Naive thymus-derived CD4-positive, alpha-beta T cell (primary cell): ENCODE measurements around the gene ZSCAN10. TPM values are rescaled to one million over a fixed set of nuclear protein-coding genes. Genes with fewer than 3 reads are reported as not detected.

Experiments
- ATAC-seq: fragments of 150-1000 bp; cut with Tn5 transposase; 2 replicates; pipeline ENCODE4 v1.10.0; 2021; ENCODE audit warnings: mild to moderate bottlenecking, moderate library complexity
- CTCF ChIA-PET: fragments of 350-600 bp; sonication (Branson Sonifier 250); formaldehyde crosslinking; loops from one replicate; lab custom pipeline; 2021; ENCODE audit warnings: antibody characterized with exemption; lab: Charles Lee
- POLR2A ChIA-PET: fragments of 350-600 bp; sonication (Branson Sonifier 250); formaldehyde crosslinking; loops from one replicate; lab custom pipeline; 2021; ENCODE audit warnings: antibody characterized with exemption, inconsistent platforms; lab: Charles Lee
- DNase-seq, 9 donors: peaks; one replicate each; pipeline versions ENCODE4 v3.0.0 to v3.0.0-alpha.2; 2020 to 2022; ENCODE audit warnings: mixed read lengths in 1 of 9
- H3K27ac ChIP-seq: one replicate; pipeline ENCODE4 v1.7.0; 2013; ENCODE audit warnings: mild to moderate bottlenecking, low read depth, low read length, moderate library complexity
- H3K27me3 ChIP-seq, 2 donors: one replicate each; pipeline ENCODE4 v1.7.0; 2013; ENCODE audit warnings: low read length in 2 of 2, mild to moderate bottlenecking in 2 of 2, moderate library complexity in 2 of 2; ENCODE audit not compliant: control insufficient read depth in 2 of 2, insufficient read depth in 2 of 2
- H3K36me3 ChIP-seq, 3 experiments: 1 replicate in 2 of 3; 2 replicates in 1 of 3; pipeline ENCODE4 v1.7.0; 2013; ENCODE audit warnings: low read length in 3 of 3, mild to moderate bottlenecking in 3 of 3, moderate library complexity in 1 of 3; ENCODE audit not compliant: insufficient read depth in 3 of 3, control insufficient read depth in 2 of 3
- H3K4me1 ChIP-seq, 2 donors: one replicate each; pipeline ENCODE4 v1.7.0; 2013; ENCODE audit warnings: low read length in 2 of 2, mild to moderate bottlenecking in 2 of 2, moderate library complexity in 1 of 2; ENCODE audit not compliant: control insufficient read depth in 2 of 2, insufficient read depth in 2 of 2
- H3K4me3 ChIP-seq: 2 replicates; pipeline ENCODE4 v1.7.0; 2013; ENCODE audit warnings: mild to moderate bottlenecking, low read length
- H3K9me3 ChIP-seq, 3 experiments: 1 replicate in 2 of 3; 2 replicates in 1 of 3; pipeline ENCODE4 v1.7.0; 2013; ENCODE audit warnings: low read length in 3 of 3; ENCODE audit not compliant: control insufficient read depth in 2 of 3
- H3K27ac Mint-ChIP-seq, 9 donors: one replicate each; pipeline ENCODE4 v1.8.0; 2020 to 2022; ENCODE audit warnings: mixed read lengths in 9 of 9, mild to moderate bottlenecking in 8 of 9, moderate library complexity in 5 of 9, inconsistent platforms in 2 of 9
- H3K27me3 Mint-ChIP-seq, 5 donors: one replicate each; pipeline ENCODE4 v1.8.0; 2021 to 2022; ENCODE audit warnings: mixed read lengths in 5 of 5, mild to moderate bottlenecking in 1 of 5
- H3K36me3 Mint-ChIP-seq, 5 donors: one replicate each; pipeline ENCODE4 v1.8.0; 2020 to 2022; ENCODE audit warnings: mixed read lengths in 5 of 5, mild to moderate bottlenecking in 3 of 5, inconsistent platforms in 1 of 5
- H3K4me1 Mint-ChIP-seq, 7 donors: one replicate each; pipeline ENCODE4 v1.8.0; 2020 to 2022; ENCODE audit warnings: mixed read lengths in 7 of 7, mild to moderate bottlenecking in 3 of 7, inconsistent platforms in 1 of 7
- H3K4me3 Mint-ChIP-seq, 10 donors: one replicate each; pipeline ENCODE4 v1.8.0; 2020 to 2022; ENCODE audit warnings: mild to moderate bottlenecking in 10 of 10, mixed read lengths in 10 of 10, moderate library complexity in 6 of 10, inconsistent platforms in 2 of 10
- H3K9me3 Mint-ChIP-seq, 11 donors: one replicate each; pipeline ENCODE4 v1.8.0; 2020 to 2022; ENCODE audit warnings: mixed read lengths in 11 of 11, mild to moderate bottlenecking in 4 of 11, inconsistent platforms in 1 of 11, moderate library complexity in 1 of 11
- intact Hi-C, 2 donors: fragments of 100-400 bp; cut with micrococcal nuclease; formaldehyde crosslinking; loops; one replicate each; pipeline ENCODE4 v1.15.1; 2023
- polyA plus RNA-seq, 2 donors: library from polyadenylated mRNA; unstranded; fragments of 300-500 nt; fragmentation: Illumina TruSeq; gene quantifications; one replicate each; pipeline ENCODE4 v1.2.3, GENCODE V29; 2021
- total RNA-seq, 6 experiments: library from RNA in 5 of 6; stranded (reverse) in 5 of 6; gene quantifications; 1 replicate in 5 of 6; 2 replicates in 1 of 6; pipeline ENCODE4 v1.2.3 and lab custom pipeline; 2021 to 2026

ZSCAN10 gene
- total and polyA plus RNA-seq, 7 experiments from 2014 or later = 0.22 to 0.61 (median 0.32) TPM; not detected in 3

DNA sequence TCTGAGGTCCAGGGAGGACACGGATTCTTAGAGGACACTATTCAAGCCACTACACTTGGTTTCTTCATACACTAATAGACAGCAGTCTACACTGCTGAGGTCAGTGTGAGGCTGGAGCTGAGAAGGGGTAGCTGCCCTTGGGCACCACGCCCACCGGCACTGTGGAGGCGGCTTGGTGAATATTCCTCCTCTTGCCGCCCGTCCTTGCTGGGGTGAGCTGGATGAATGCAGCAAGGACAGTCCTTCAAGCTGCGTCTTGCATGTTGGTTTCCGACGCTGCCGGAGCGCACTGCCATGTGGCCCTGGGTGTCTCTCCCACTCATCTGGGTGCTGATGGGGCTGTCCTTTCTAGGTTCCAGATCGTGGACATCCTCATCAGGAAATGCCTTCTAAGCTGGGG lies 15.9 kb upstream of the ZSCAN10 start:
- Mint-ChIP-seq H3K9me3 (no peaks in the 10 kb centered on the region), H3K4me1 (peaks cover 0 to 6% (median 0%) of the 10 kb centered on the region in 7 donors), H3K27me3 (peaks cover 0 to 22% (median 0%) of the 10 kb centered on the region in 5 donors), H3K4me3 (no peak overlapping the region), H3K36me3 (peaks cover 0 to 17% (median 8%) of the 10 kb centered on the region in 5 donors), H3K27ac (no peak overlapping the region)
- DNase-seq (no peak), ATAC-seq (no peak)
- no peak overlapping the region for H3K4me3 ChIP-seq
- intact Hi-C loops = no loop called here
- POLR2A ChIA-PET = interaction anchor here (0.7 to 1.9 kb wide), 5 partner anchors 9 to 55 kb away, joined by 3 to 5 read pairs (median 4); partner anchors contain the start of gene IL32
- CTCF ChIA-PET = interaction anchor here (0.9 to 1.2 kb wide), 2 partner anchors 12 to 14 kb away, joined by 3 to 4 read pairs; no protein-coding TSS in a partner anchor
- H3K9me3 ChIP-seq = no peaks in the 10 kb centered on the region
- no peak overlapping the region for H3K27ac ChIP-seq
- H3K36me3 ChIP-seq = no peaks in the 10 kb centered on the region
- no peaks in the 10 kb centered on the region for H3K27me3 ChIP-seq
- no peaks in the 10 kb centered on the region for H3K4me1 ChIP-seq

DNA sequence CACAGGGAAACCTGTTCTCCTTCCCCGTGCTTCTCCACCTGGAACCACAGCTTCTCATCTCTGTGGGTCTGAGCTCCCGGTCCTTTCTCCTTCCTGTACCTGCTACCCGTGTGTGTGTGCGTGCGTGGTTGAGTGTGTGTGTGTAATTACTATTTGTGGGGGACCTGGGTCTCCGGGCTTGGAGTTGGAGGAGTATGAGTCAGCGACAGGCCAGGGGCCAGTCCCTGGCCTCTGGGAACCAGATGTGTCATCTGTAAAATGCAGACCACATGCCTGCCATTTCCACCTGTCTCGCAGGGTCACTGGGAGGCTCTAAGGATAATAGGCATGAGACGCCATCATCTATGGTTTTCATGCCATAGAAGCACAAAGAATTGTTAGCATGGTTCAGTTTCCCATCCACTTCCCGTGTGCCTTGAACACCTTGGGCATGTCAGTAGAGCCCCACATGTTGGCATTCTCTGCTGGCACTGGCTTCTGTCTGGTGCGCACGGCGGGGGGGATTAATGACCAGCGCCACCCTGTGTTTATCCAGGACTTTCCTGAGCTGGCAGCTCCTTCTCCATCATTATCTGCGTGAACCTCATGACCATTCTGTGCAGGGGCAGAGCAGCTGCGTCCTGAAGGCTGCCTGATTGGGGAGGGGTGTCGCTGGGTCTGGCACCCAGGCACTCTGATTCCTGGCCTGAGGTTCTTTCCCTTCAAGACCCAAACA lies 14.8 kb upstream of the ZSCAN10 start:
- H3K36me3 ChIP-seq = no peaks in the 10 kb centered on the region
- intact Hi-C loops = no loop called here
- H3K4me1 Mint-ChIP-seq = peaks cover 0 to 9% (median 0%) of the 10 kb centered on the region in 7 donors
- no peak overlapping the region for H3K27ac ChIP-seq
- H3K9me3 ChIP-seq = no peaks in the 10 kb centered on the region
- H3K27ac Mint-ChIP-seq = no peak overlapping the region
- ChIA-PET POLR2A (interaction anchor here (0.9 to 1.9 kb wide), 4 partner anchors 8 to 49 kb away, joined by 3 to 5 read pairs (median 4); partner anchors contain the start of gene IL32), CTCF (interaction anchor here (0.7 kb wide), 1 partner anchor 55 kb away, joined by 3 read pairs; no protein-coding TSS in a partner anchor)
- DNase-seq = no peak
- no peak overlapping the region for H3K4me3 Mint-ChIP-seq
- H3K27me3 Mint-ChIP-seq = peaks cover 0 to 25% (median 0%) of the 10 kb centered on the region in 5 donors
- H3K4me3 ChIP-seq = no peak overlapping the region
- H3K4me1 ChIP-seq = no peaks in the 10 kb centered on the region
- peaks cover 2 to 17% (median 8%) of the 10 kb centered on the region in 5 donors for H3K36me3 Mint-ChIP-seq
- H3K9me3 Mint-ChIP-seq = no peaks in the 10 kb centered on the region
- H3K27me3 ChIP-seq = no peaks in the 10 kb centered on the region
- ATAC-seq = no peak

DNA sequence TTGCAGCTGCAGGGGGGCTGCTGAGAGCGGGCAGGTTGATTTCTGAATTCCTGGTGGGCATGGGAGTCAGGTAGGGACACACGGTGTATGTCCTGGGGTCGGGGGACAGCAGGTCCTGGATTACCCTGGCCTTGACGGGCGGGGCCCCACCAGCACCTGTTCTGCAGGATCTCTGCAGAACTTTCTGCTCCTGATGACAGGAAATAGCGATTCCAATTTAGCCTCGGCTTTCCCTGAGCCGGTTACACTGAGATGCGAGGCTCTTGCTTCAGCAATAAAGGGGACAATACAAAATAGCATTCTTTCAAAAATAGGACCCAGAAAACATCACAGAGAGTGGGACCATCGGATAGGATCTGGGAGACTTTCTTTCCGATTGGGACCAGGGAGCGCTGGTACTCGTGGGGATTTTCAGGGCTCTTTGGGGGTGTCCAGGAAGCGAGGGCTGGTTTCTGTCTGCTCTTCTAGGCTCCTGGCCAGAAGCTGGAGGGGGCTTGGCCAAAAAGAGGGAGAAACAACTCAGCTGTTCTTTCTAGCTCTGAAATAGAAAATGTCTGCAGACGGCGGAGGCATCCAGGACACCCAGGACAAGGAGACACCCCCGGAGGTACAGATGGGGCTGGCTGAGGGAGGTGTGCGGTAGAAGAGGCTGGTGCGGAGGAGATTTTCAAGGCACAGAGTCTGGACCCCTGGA lies 13.9 kb upstream of the ZSCAN10 start:
- ATAC-seq = no peak
- no peak for DNase-seq
- Histone ChIP-seq H3K9me3 (no peaks in the 10 kb centered on the region), H3K4me1 (no peaks in the 10 kb centered on the region), H3K36me3 (no peaks in the 10 kb centered on the region), H3K4me3 (no peak overlapping the region), H3K27ac (no peak overlapping the region), H3K27me3 (no peaks in the 10 kb centered on the region)
- CTCF ChIA-PET = interaction anchor here (0.7 to 2.0 kb wide), 2 partner anchors 17 to 19 kb away, joined by 3 to 9 read pairs; no protein-coding TSS in a partner anchor
- H3K27me3 Mint-ChIP-seq = peaks cover 0 to 25% (median 0%) of the 10 kb centered on the region in 5 donors
- POLR2A ChIA-PET = interaction anchor here (0.6 to 1.4 kb wide), 3 partner anchors 10 to 22 kb away, joined by 3 to 4 read pairs (median 3); partner anchors contain the start of gene ZNF213
- H3K9me3 Mint-ChIP-seq = no peaks in the 10 kb centered on the region
- intact Hi-C loops = no loop called here
- peaks cover 2 to 17% (median 8%) of the 10 kb centered on the region in 5 donors for H3K36me3 Mint-ChIP-seq
- no peak overlapping the region for H3K4me3 Mint-ChIP-seq
- peak overlapping the region in 1 of 9 donors; percentile 14 for H3K27ac Mint-ChIP-seq
- peaks cover 0 to 9% (median 0%) of the 10 kb centered on the region in 7 donors for H3K4me1 Mint-ChIP-seq

DNA sequence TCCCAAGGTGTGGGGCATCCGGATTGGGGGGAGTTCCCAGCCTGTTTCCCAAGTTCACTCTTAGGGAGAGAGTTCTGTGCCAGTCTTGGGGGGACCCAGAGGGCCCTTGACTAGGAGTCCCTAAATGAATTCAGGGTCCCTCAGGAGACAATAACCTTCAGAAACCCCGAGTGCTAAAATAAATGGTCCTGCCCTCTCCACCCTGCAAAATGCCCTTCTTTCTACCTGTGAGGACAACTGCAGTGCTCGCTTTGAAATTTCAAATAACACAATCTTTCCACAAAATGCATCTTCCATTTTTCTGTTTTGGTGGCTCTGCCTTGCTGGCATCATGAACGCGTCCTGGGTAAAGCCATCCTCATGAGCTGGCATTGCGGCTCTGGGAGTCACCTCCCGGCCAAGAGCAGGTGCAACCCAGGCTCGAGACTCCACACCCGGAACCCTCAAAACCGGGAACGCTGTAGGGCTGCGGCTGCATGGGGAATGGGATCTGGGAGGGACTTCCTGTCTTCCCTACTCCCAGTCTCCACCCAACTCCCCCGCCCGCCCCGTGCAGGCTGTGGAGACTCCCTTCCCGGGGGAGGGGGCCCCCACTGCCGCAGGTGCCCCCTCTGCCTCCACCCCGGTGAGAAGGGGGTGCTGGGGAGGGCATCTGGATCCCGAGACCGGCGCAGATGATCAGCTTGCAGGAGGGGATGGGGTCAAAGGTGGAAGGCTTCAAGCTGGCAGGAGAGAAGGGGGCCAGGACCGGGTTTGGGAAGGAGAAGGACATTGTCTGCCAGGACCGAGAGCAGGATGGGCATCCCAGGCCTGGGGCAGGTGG lies 13.2 kb upstream of the ZSCAN10 start, which contains the start of gene ZNF205:
TSS of gene ZNF205 (plus strand) at position 529 of the 823 bp plus-strand sequence. CDS start 845 bp downstream, outside the sequence.
- CTCF ChIA-PET = interaction anchor here (0.7 to 2.0 kb wide), 2 partner anchors 17 to 20 kb away, joined by 3 to 9 read pairs; no protein-coding TSS in a partner anchor
- POLR2A ChIA-PET = interaction anchor here (1.4 kb wide), 1 partner anchor 10 kb away, joined by 4 read pairs; no protein-coding TSS in a partner anchor
- Histone ChIP-seq H3K36me3 (no peaks in the 10 kb centered on the region), H3K4me1 (peaks cover 2 to 3% of the 10 kb centered on the region in 2 donors), H3K27me3 (no peaks in the 10 kb centered on the region), H3K9me3 (no peaks in the 10 kb centered on the region), H3K27ac (no peak within 1 kb of the TSS), H3K4me3 (no peak within 1 kb of the TSS)
- peaks cover 2 to 11% (median 3%) of the 10 kb centered on the region in 7 donors for H3K4me1 Mint-ChIP-seq
- ATAC-seq = no peak
- H3K36me3 Mint-ChIP-seq = peaks cover 2 to 17% (median 8%) of the 10 kb centered on the region in 5 donors
- intact Hi-C loops = no loop called here
- H3K9me3 Mint-ChIP-seq = no peaks in the 10 kb centered on the region
- H3K4me3 Mint-ChIP-seq = no peak within 1 kb of the TSS
- peaks cover 0 to 25% (median 0%) of the 10 kb centered on the region in 5 donors for H3K27me3 Mint-ChIP-seq
- H3K27ac Mint-ChIP-seq = peak within 1 kb of the TSS in 2 of 9 donors; percentile 14 to 49
- DNase-seq = no peak

DNA sequence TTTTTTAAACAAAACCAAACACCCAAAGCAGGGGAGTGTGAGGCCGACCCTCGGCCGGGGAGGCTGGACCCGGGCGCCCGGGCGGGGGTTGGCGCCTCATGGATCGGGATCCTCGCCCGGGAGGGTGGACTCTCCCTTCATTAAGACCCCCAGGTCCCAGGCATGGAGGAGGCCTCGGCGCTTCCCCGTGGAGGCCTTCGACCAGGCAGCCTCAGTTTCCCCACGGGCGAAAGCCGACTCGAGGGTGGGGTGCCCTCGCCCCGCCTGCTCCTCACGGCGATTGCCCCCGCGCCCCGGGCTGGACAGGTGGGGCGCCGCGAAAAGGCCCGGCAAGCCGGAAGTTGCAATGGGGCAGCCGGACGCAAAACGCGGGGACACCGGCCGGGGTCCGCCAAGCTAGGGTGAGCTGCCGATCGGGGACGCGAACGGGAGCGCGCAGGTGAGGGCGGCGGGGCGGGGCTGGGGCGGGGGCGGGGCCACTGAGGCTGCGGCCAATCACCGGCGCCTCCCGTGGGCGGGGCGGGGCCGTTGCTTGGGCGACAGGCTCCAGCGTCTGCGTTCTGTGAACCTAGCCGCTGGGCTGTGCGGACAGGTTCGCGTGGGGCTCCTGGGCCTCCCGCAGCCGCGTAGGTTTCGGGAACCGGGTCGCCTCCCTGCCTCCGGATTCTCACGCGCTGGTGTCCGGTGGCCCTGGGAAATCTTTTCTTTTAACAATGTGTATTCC lies 7.3 kb upstream of the ZSCAN10 start:
- Histone ChIP-seq H3K4me1 (peaks cover 13 to 23% of the 10 kb centered on the region in 2 donors), H3K9me3 (no peaks in the 10 kb centered on the region), H3K27me3 (no peaks in the 10 kb centered on the region), H3K27ac (peak overlapping the region; percentile 89), H3K4me3 (peak overlapping the region; percentile 76), H3K36me3 (no peaks in the 10 kb centered on the region)
- ChIA-PET POLR2A (interaction anchor here (0.8 to 2.4 kb wide), 11 partner anchors 8 to 52 kb away, joined by 3 to 17 read pairs (median 5); partner anchors contain the start of genes IL32 and ZNF213), CTCF (interaction anchor here (1.6 to 15.4 kb wide), 2 partner anchors 14 to 23 kb away, joined by 3 to 233 read pairs; partner anchors contain the start of gene ZNF213)
- intact Hi-C loops = loop anchor here (1.0 to 2.0 kb wide), 6 partner anchors 10 to 78 kb away; no protein-coding TSS in a partner anchor
- ATAC-seq (peak; percentile 97), DNase-seq (peak; percentile 77 to 92 (median 85))
- Mint-ChIP-seq H3K27me3 (peaks cover 0 to 7% (median 0%) of the 10 kb centered on the region in 5 donors), H3K4me3 (peak overlapping the region; percentile 83 to 94 (median 87)), H3K9me3 (no peaks in the 10 kb centered on the region), H3K4me1 (peaks cover 26 to 45% (median 35%) of the 10 kb centered on the region in 7 donors), H3K27ac (peak overlapping the region; percentile 82 to 96 (median 92)), H3K36me3 (peaks cover 0 to 3% (median 0%) of the 10 kb centered on the region in 5 donors)
